ENCODE data around the gene FLOT1. TPM values are rescaled to one million over a fixed set of nuclear protein-coding genes. Genes with fewer than 3 reads are reported as not detected.
A peak's percentile ranks its signal among the peaks of the same experiment; 100 is the strongest.

FLOT1 gene
- polyA plus RNA-seq, 1 donor (not counting 4 experiments of a cell fraction or from before 2014, with no cell fraction given), result 21.6 TPM

DNA sequence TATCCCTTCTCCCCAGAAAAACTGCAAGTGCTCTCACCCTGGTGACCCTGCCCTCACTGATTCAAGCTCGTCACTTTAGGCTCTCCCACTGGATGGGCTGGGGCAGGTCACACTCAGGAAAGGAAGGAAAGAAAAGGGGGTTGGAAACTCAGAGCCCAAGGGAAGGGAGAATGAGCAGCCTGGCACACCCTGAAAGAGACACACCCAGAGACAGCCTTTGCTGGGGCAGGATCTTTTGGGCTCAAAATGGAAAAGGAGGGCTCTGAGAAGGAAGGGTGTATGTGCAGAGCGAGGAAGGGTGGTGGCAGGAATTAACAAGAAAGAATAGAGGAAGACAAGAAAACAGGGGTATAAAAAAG is 58.5 kb downstream of the FLOT1 start:
- no peak for TF ChIP-seq EZH2 (IDR thresholded peaks at IDR 0.05; ENCODE audit: low read length)
- TF ChIP-seq, protein P1, sequence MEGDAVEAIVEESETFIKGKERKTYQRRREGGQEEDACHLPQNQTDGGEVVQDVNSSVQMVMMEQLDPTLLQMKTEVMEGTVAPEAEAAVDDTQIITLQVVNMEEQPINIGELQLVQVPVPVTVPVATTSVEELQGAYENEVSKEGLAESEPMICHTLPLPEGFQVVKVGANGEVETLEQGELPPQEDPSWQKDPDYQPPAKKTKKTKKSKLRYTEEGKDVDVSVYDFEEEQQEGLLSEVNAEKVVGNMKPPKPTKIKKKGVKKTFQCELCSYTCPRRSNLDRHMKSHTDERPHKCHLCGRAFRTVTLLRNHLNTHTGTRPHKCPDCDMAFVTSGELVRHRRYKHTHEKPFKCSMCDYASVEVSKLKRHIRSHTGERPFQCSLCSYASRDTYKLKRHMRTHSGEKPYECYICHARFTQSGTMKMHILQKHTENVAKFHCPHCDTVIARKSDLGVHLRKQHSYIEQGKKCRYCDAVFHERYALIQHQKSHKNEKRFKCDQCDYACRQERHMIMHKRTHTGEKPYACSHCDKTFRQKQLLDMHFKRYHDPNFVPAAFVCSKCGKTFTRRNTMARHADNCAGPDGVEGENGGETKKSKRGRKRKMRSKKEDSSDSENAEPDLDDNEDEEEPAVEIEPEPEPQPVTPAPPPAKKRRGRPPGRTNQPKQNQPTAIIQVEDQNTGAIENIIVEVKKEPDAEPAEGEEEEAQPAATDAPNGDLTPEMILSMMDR (optimal IDR thresholded peaks at IDR 0.05 in 1 of 3, IDR thresholded peaks at IDR 0.05 in 1 of 3, conservative IDR thresholded peaks at IDR 0.05 in 1 of 3; ENCODE audit: extremely low read depth in 1 of 3, insufficient read depth in 2 of 3, low read length in 3 of 3), result no peak
- Histone ChIP-seq H3K36me3 (ENCODE audit: control insufficient read depth in 2 of 2, extremely low read depth in 1 of 2, insufficient read depth in 2 of 2, low read length in 2 of 2) (peaks cover 13 to 41% of the 10 kb centered on the region in 2 experiments), H3K9ac (ENCODE audit: control insufficient read depth, extremely low read depth, insufficient read depth, low read length) (peak overlapping the region; percentile 97), H3K4me2 (ENCODE audit: control insufficient read depth, extremely low read depth, insufficient read depth, low read depth, low read length) (peak overlapping the region; percentile 100), H3K9me1 (ENCODE audit: control insufficient read depth, extremely low read depth, insufficient read depth, low read length) (no peaks in the 10 kb centered on the region), H3K9me3 (ENCODE audit: control insufficient read depth, low read depth, low read length) (no peaks in the 10 kb centered on the region), H4K20me1 (ENCODE audit: control insufficient read depth, extremely low read depth, insufficient read depth, low read length) (peaks cover 24% of the 10 kb centered on the region), H3K27me3 (ENCODE audit: control insufficient read depth, extremely low read depth, insufficient read depth, low read length) (no peaks in the 10 kb centered on the region), H3K4me3 (ENCODE audit: control insufficient read depth in 2 of 3, extremely low read depth in 1 of 3, insufficient read depth in 2 of 3, low read depth in 1 of 3, low read length in 3 of 3) (peak overlapping the region; percentile 68 to 94 (median 82)), H2AFZ (ENCODE audit: control insufficient read depth, low read length) (no peak overlapping the region), H3K79me2 (ENCODE audit: control insufficient read depth, insufficient read depth, low read length) (peaks cover 88% of the 10 kb centered on the region), H3K27ac (ENCODE audit: control insufficient read depth, insufficient read depth, low read length) (peak overlapping the region; percentile 94), H3K4me1 (ENCODE audit: control insufficient read depth, extremely low read depth, insufficient read depth, low read length) (peaks cover 40% of the 10 kb centered on the region)
- DNase-seq (ENCODE audit: low read depth, low spot score), result no peak
- FAIRE-seq, result no peak
- dilution Hi-C loops (cut with MboI; ENCODE audit: extremely low pct_ligation_motif_present, low sequenced_read_pairs), result no loop called here

DNA sequence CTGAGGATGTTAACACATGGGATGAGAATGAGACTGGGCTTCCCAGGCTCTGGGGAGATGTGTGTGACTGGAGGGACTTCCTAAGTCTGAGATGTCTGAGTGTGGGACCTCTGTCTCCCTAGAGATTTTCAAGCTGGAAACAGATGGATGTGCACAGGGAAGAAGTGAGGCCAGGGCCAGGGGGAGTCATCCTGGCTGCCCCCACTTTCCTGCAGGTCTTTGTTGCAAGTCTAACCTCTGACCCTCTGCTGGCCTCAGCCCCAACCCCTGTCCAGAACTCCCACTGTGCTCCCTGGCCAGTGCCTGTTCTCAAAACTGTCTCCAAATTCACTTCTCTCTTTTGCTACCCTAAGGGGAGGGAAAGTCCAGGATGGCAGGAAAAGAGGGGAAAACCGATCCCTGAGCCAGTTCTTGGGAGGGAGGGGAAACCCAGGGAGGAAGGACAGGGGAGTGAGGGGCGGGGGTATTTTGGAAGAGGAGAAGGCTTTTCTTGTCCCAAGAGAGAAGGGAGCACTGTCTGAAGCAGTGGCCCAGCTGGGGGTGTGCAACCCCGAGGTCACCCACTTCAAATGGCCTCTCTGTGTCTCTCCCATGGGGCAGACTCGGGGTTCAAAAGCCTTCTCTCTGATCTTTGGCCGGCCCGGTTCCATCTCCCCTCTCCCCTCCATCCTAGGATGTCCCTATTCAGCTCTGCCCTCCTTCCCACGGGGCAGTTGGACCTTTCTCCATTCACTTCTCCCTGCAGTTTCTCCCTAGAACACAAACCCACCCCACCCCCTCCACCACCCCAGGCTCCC is 59.1 kb downstream of the FLOT1 start:
- Histone ChIP-seq H3K27ac (ENCODE audit: control insufficient read depth, insufficient read depth, low read length) (peak overlapping the region; percentile 94), H3K4me2 (ENCODE audit: control insufficient read depth, extremely low read depth, insufficient read depth, low read depth, low read length) (peak overlapping the region; percentile 100), H3K4me1 (ENCODE audit: control insufficient read depth, extremely low read depth, insufficient read depth, low read length) (peaks cover 34% of the 10 kb centered on the region), H2AFZ (ENCODE audit: control insufficient read depth, low read length) (no peak overlapping the region), H3K9me3 (ENCODE audit: control insufficient read depth, low read depth, low read length) (no peaks in the 10 kb centered on the region), H3K9me1 (ENCODE audit: control insufficient read depth, extremely low read depth, insufficient read depth, low read length) (no peaks in the 10 kb centered on the region), H3K36me3 (ENCODE audit: control insufficient read depth in 2 of 2, extremely low read depth in 1 of 2, insufficient read depth in 2 of 2, low read length in 2 of 2) (peaks cover 16 to 46% of the 10 kb centered on the region in 2 experiments), H3K79me2 (ENCODE audit: control insufficient read depth, insufficient read depth, low read length) (peaks cover 87% of the 10 kb centered on the region), H3K9ac (ENCODE audit: control insufficient read depth, extremely low read depth, insufficient read depth, low read length) (peak overlapping the region; percentile 97), H3K4me3 (ENCODE audit: control insufficient read depth in 2 of 3, extremely low read depth in 1 of 3, insufficient read depth in 2 of 3, low read depth in 1 of 3, low read length in 3 of 3) (peak overlapping the region; percentile 68 to 94 (median 82)), H4K20me1 (ENCODE audit: control insufficient read depth, extremely low read depth, insufficient read depth, low read length) (peaks cover 29% of the 10 kb centered on the region), H3K27me3 (ENCODE audit: control insufficient read depth, extremely low read depth, insufficient read depth, low read length) (no peaks in the 10 kb centered on the region)
- dilution Hi-C loops (cut with MboI; ENCODE audit: extremely low pct_ligation_motif_present, low sequenced_read_pairs), result no loop called here
- no peak for TF ChIP-seq EZH2 (IDR thresholded peaks at IDR 0.05; ENCODE audit: low read length)
- TF ChIP-seq, protein P1 (optimal IDR thresholded peaks at IDR 0.05 in 1 of 3, IDR thresholded peaks at IDR 0.05 in 1 of 3, conservative IDR thresholded peaks at IDR 0.05 in 1 of 3; ENCODE audit: extremely low read depth in 1 of 3, insufficient read depth in 2 of 3, low read length in 3 of 3), result no peak
- no peak for DNase-seq (ENCODE audit: low read depth, low spot score)
- no peak for FAIRE-seq

Data from keratinocyte (primary cell).